IMR-90 (cell line): ENCODE measurements around the gene MRPS21. TPM values are rescaled to one million over a fixed set of nuclear protein-coding genes. Genes with fewer than 3 reads are reported as not detected.

Experiments used
- ATAC-seq: fragments of 200-7000 bp; cut with Tn5 transposase; 2 replicates; pipeline ENCODE4 v1.9.1; 2020; ENCODE audit warnings: low read depth, mild to moderate bottlenecking, moderate library complexity
- BruUV-seq: library from RNA; stranded (reverse); fragments of 400-500 nt; replicated peaks from 2 replicates; lab custom pipeline; 2021; lab: Mats Ljungman, UMichigan
- CTCF ChIA-PET: fragments of 300-600 bp; formaldehyde crosslinking; extraction: SDS; loops from one replicate; lab custom pipeline; 2021; ENCODE audit warnings: antibody characterized with exemption; lab: Yijun Ruan, JAX
- POLR2A ChIA-PET: fragments of 300-600 bp; sonication (Branson Sonifier 250); formaldehyde crosslinking; loops from one replicate; lab custom pipeline; 2022; ENCODE audit warnings: antibody characterized with exemption; ENCODE audit not compliant: unreplicated experiment; lab: Charles Lee
- DNase-seq: peaks from one replicate; pipeline ENCODE4 v3.0.0; 2013
- H2AFZ ChIP-seq: replicated peaks from 2 replicates; pipeline ENCODE3; 2013; ENCODE audit warnings: low read length, mild to moderate bottlenecking; ENCODE audit not compliant: poor library complexity
- H2AK5ac ChIP-seq: 2 replicates; pipeline ENCODE4 v1.6.1; 2013; ENCODE audit warnings: low read depth, low read length, inconsistent platforms
- H2AK9ac ChIP-seq: replicated peaks from 2 replicates; pipeline ENCODE3; 2013; ENCODE audit warnings: mild to moderate bottlenecking, low read depth, low read length, moderate library complexity; ENCODE audit not compliant: poor library complexity
- H2BK120ac ChIP-seq: 2 replicates; pipeline ENCODE4 v1.6.1; 2013; ENCODE audit warnings: low read depth, low read length, inconsistent platforms
- H2BK15ac ChIP-seq: 3 replicates; pipeline ENCODE4 v1.6.1; 2013; ENCODE audit warnings: low read depth, low read length, inconsistent platforms
- H2BK20ac ChIP-seq: 2 replicates; pipeline ENCODE4 v1.6.1; 2013; ENCODE audit warnings: low read depth, mild to moderate bottlenecking, inconsistent platforms, low read length, moderate library complexity
- H2BK5ac ChIP-seq: 2 replicates; pipeline ENCODE4 v1.6.1; 2013; ENCODE audit warnings: mild to moderate bottlenecking, low read depth, low read length, inconsistent platforms; ENCODE audit not compliant: poor library complexity, severe bottlenecking
- H3K14ac ChIP-seq: replicated peaks from 2 replicates; pipeline ENCODE4 v1.6.1; 2013; ENCODE audit warnings: low read depth, low read length, inconsistent platforms
- H3K18ac ChIP-seq: 2 replicates; pipeline ENCODE4 v1.6.1; 2013; ENCODE audit warnings: low read depth, low read length, control low read depth
- H3K23ac ChIP-seq: 2 replicates; pipeline ENCODE4 v1.6.1; 2013; ENCODE audit warnings: low read depth, low read length, inconsistent platforms
- H3K27ac ChIP-seq: 2 replicates; pipeline ENCODE4 v1.5.1; 2013; ENCODE audit warnings: mild to moderate bottlenecking, control low read depth, low read length; ENCODE audit not compliant: insufficient read depth
- H3K27me3 ChIP-seq: 2 replicates; pipeline ENCODE4 v1.6.1; 2013; ENCODE audit warnings: low read length; ENCODE audit not compliant: control insufficient read depth, insufficient read depth
- H3K36me3 ChIP-seq: 2 replicates; pipeline ENCODE4 v1.6.1; 2013; ENCODE audit warnings: low read length, mixed read lengths; ENCODE audit not compliant: control insufficient read depth, insufficient read depth
- H3K4ac ChIP-seq: 2 replicates; pipeline ENCODE4 v1.6.1; 2013; ENCODE audit warnings: low read depth, low read length, inconsistent platforms
- H3K4me1 ChIP-seq: 2 replicates; pipeline ENCODE4 v1.6.1; 2013; ENCODE audit warnings: low read length, mixed read lengths; ENCODE audit not compliant: control insufficient read depth, insufficient read depth
- H3K4me2 ChIP-seq: 2 replicates; pipeline ENCODE4 v1.6.1; 2013; ENCODE audit warnings: low read depth, mild to moderate bottlenecking, control low read depth, low read length, moderate library complexity
- H3K4me3 ChIP-seq: 2 replicates; pipeline ENCODE4 v1.5.1; 2013; ENCODE audit warnings: low read depth, mild to moderate bottlenecking, control low read depth, low read length, moderate library complexity; ENCODE audit not compliant: insufficient read depth
- H3K56ac ChIP-seq: 2 replicates; pipeline ENCODE4 v1.6.1; 2013; ENCODE audit warnings: low read length, inconsistent platforms; ENCODE audit not compliant: insufficient read depth; ENCODE audit errors: extremely low read depth
- H3K79me1 ChIP-seq, 2 experiments: 2 replicates each; pipeline ENCODE4 v1.6.1; 2013; ENCODE audit warnings: low read length in 2 of 2, inconsistent platforms in 1 of 2, low read depth in 1 of 2
- H3K9ac ChIP-seq: 2 replicates; pipeline ENCODE4 v1.6.1; 2013; ENCODE audit warnings: low read depth, low read length, control low read depth
- H3K9me1 ChIP-seq: 2 replicates; pipeline ENCODE4 v1.6.1; 2013; ENCODE audit warnings: low read length, inconsistent platforms; ENCODE audit not compliant: insufficient read depth
- H3K9me3 ChIP-seq: 2 replicates; pipeline ENCODE4 v1.6.1; 2013; ENCODE audit warnings: low read length; ENCODE audit not compliant: control insufficient read depth, insufficient read depth
- H4K20me1 ChIP-seq: 2 replicates; pipeline ENCODE4 v1.6.1; 2013; ENCODE audit warnings: low read length, inconsistent platforms; ENCODE audit not compliant: insufficient read depth
- H4K5ac ChIP-seq: 2 replicates; pipeline ENCODE4 v1.6.1; 2013; ENCODE audit warnings: mild to moderate bottlenecking, low read depth, low read length, control low read depth
- H4K8ac ChIP-seq, 2 experiments: 2 replicates each; pipeline ENCODE4 v1.6.1; 2013; ENCODE audit warnings: low read depth in 2 of 2, low read length in 2 of 2, control low read depth in 1 of 2, inconsistent platforms in 1 of 2
- H4K91ac ChIP-seq: 2 replicates; pipeline ENCODE4 v1.6.1; 2013; ENCODE audit warnings: low read depth, low read length, inconsistent platforms; ENCODE audit not compliant: insufficient read depth
- BHLHE40 ChIP-seq: fragments of 150-350 bp; IDR thresholded peaks from 2 replicates; pipeline ENCODE4 v1.6.1; 2016; ENCODE audit warnings: mild to moderate bottlenecking, low read depth, low read length
- CEBPB ChIP-seq: IDR thresholded peaks from 2 replicates; pipeline ENCODE4 v1.6.1; 2012; ENCODE audit warnings: low read depth, low read length, improper control_type of control experiment
- CHD1 ChIP-seq: IDR thresholded peaks from 2 replicates; pipeline ENCODE4 v1.6.1; 2012; ENCODE audit warnings: low read depth, low read length, improper control_type of control experiment
- CTCF ChIP-seq: conservative IDR thresholded peaks from 2 replicates; pipeline ENCODE4 v1.5.1; 2012; ENCODE audit warnings: mild to moderate bottlenecking, low read depth, low read length, improper control_type of control experiment
- FOS ChIP-seq: fragments of 150-350 bp; IDR thresholded peaks from 2 replicates; pipeline ENCODE4 v1.6.1; 2016; ENCODE audit warnings: low read depth, low read length
- MAFK ChIP-seq: IDR thresholded peaks from 2 replicates; pipeline ENCODE4 v1.6.1; 2012; ENCODE audit warnings: low read depth, low read length, improper control_type of control experiment
- MAZ ChIP-seq: IDR thresholded peaks from 2 replicates; pipeline ENCODE4 v1.6.1; 2012; ENCODE audit warnings: low read depth, mild to moderate bottlenecking, low read length, improper control_type of control experiment, moderate library complexity, borderline replicate concordance
- MXI1 ChIP-seq: IDR thresholded peaks from 2 replicates; pipeline ENCODE4 v1.6.1; 2012; ENCODE audit warnings: low read depth, mild to moderate bottlenecking, low read length, moderate library complexity, borderline replicate concordance
- NFE2L2 ChIP-seq: fragments of 150-350 bp; IDR thresholded peaks from 2 replicates; pipeline ENCODE4 v1.6.1; 2016; ENCODE audit warnings: low read depth, mild to moderate bottlenecking, low read length
- POLR2A ChIP-seq: IDR thresholded peaks from 2 replicates; pipeline ENCODE4 v1.6.1; 2012; ENCODE audit warnings: mild to moderate bottlenecking, low read depth, low read length
- RAD21 ChIP-seq: IDR thresholded peaks from 2 replicates; pipeline ENCODE4 v1.6.1; 2012; ENCODE audit warnings: low read length, improper control_type of control experiment
- RCOR1 ChIP-seq: IDR thresholded peaks from 2 replicates; pipeline ENCODE4 v1.6.1; 2012; ENCODE audit warnings: mild to moderate bottlenecking, low read length, improper control_type of control experiment; ENCODE audit not compliant: insufficient replicate concordance
- RFX5 ChIP-seq: IDR thresholded peaks from 2 replicates; pipeline ENCODE4 v1.8.0; 2012; ENCODE audit warnings: low read depth, mild to moderate bottlenecking, low read length, moderate library complexity
- SMC3 ChIP-seq: fragments of 150-350 bp; IDR thresholded peaks from 2 replicates; pipeline ENCODE4 v1.6.1; 2016; ENCODE audit warnings: low read depth, mild to moderate bottlenecking, antibody characterized with exemption, low read length, moderate library complexity
- USF2 ChIP-seq: fragments of 150-350 bp; IDR thresholded peaks from 2 replicates; pipeline ENCODE4 v1.6.1; 2017; ENCODE audit warnings: mild to moderate bottlenecking, antibody characterized with exemption, low read length, low read depth
- WGBS, 2 experiments: methylation state at CpG; one replicate each; pipeline versions ENCODE4 v1.1.5 to v1.1.7; 2013; ENCODE audit warnings: missing lambda C conversion rate in 2 of 2; ENCODE audit not compliant: insufficient read length in 1 of 2; ENCODE audit errors: extremely low coverage in 2 of 2; 5-methylcytosine and 5-hydroxymethylcytosine counted together
- dilution Hi-C: fragments of 300-500 bp; cut with HindIII; formaldehyde crosslinking; loops from one replicate; pipeline ENCODE4 v1.14.3; 2018; ENCODE audit warnings: low sequenced_read_pairs; ENCODE audit not compliant: unreplicated experiment
- in situ Hi-C: fragments of 300-500 bp; cut with MboI; formaldehyde crosslinking; loops from 3 replicates; pipeline ENCODE4 v1.14.3; 2019; ENCODE audit warnings: low sequenced_read_pairs, inconsistent platforms, mixed read lengths
- intact Hi-C: fragments of 100-400 bp; cut with micrococcal nuclease; formaldehyde crosslinking; loops from 2 replicates; pipeline ENCODE4 v1.10.0; 2022
- polyA plus RNA-seq, 3 experiments: library from polyadenylated mRNA; depleted of rRNA; stranded (reverse); fragments of >200 nt; gene quantifications; 2 replicates each; pipeline ENCODE4 v1.2.3, GENCODE V29; 2012; ENCODE audit warnings: low replicate concordance in 1 of 3
- total RNA-seq: library from RNA; depleted of rRNA; stranded (reverse); fragments of >200 nt; gene quantifications from 2 replicates; pipeline ENCODE4 v1.2.3, GENCODE V29; 2012
- TF ChIP-seq, protein P1 (sequence below): fragments of 150-350 bp; IDR thresholded peaks from 2 replicates; pipeline ENCODE4 v1.6.1; 2016; ENCODE audit warnings: low read depth, mild to moderate bottlenecking, low read length, moderate library complexity, borderline replicate concordance

Gene MRPS21
- total and polyA plus RNA-seq, 2 of the 4 experiments (the other 2 are of a cell fraction) = 52.3 to 74.6 TPM

DNA sequence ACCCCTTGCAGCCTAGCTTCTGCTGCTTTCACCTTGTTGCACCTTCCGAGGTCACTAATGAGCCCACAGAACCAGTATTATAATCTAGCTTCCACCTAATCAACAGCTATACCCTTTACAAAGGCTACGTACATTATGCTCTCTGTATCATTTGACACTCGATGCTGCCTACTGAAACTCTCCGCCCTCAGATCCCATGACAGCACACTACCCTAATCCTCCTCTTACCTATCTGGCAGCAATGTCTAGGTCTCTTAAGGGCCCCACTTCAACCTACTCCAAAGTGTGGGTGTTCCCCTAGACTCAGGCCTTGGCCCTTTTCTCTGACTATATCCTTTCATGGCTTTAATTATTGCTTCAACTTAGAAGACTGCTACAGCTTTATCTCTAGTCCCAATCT, 4.8 kb upstream of the MRPS21 start:
- POLR2A ChIA-PET = no interaction called here
- in situ Hi-C loops (no loop called here), dilution Hi-C loops (no loop called here)

More for the DNA sequence above, 4.8 kb upstream of the MRPS21 start:
- Histone ChIP-seq H2BK120ac (no peak overlapping the region), H3K4ac (no peak overlapping the region), H3K9me3 (no peaks in the 10 kb centered on the region), H3K36me3 (peaks cover 6% of the 10 kb centered on the region), H3K27ac (no peak overlapping the region), H3K27me3 (no peaks in the 10 kb centered on the region), H4K20me1 (no peaks in the 10 kb centered on the region), H3K56ac (no peak overlapping the region), H3K9me1 (peaks cover 4% of the 10 kb centered on the region), H3K14ac (no peak overlapping the region), H2AFZ (no peak overlapping the region), H2AK9ac (no peak overlapping the region), H4K5ac (no peak overlapping the region), H4K8ac (no peak overlapping the region), H3K18ac (no peak overlapping the region), H2AK5ac (no peak overlapping the region), H3K4me1 (peaks cover 2% of the 10 kb centered on the region; the same call in 1 of the 2 replicates), H4K91ac (no peak overlapping the region), H2BK15ac (no peak overlapping the region), H2BK5ac (no peak overlapping the region), H3K9ac (no peak overlapping the region), H3K23ac (no peak overlapping the region), H3K4me2 (no peak overlapping the region), H2BK20ac (no peak overlapping the region), H3K79me1 (peaks cover 5 to 18% of the 10 kb centered on the region in 2 experiments; a peak in 3 of 4 replicates), H3K4me3 (no peak overlapping the region)
- no peak for DNase-seq
- CTCF ChIA-PET = no interaction called here
- no peak for TF ChIP-seq MAZ
- TF ChIP-seq CTCF = no peak
- no peak for TF ChIP-seq SMC3
- no peak for TF ChIP-seq USF2
- no peak for TF ChIP-seq RCOR1
- no peak for TF ChIP-seq RFX5
- TF ChIP-seq MAFK = no peak
- no peak for TF ChIP-seq RAD21
- TF ChIP-seq, protein P1, sequence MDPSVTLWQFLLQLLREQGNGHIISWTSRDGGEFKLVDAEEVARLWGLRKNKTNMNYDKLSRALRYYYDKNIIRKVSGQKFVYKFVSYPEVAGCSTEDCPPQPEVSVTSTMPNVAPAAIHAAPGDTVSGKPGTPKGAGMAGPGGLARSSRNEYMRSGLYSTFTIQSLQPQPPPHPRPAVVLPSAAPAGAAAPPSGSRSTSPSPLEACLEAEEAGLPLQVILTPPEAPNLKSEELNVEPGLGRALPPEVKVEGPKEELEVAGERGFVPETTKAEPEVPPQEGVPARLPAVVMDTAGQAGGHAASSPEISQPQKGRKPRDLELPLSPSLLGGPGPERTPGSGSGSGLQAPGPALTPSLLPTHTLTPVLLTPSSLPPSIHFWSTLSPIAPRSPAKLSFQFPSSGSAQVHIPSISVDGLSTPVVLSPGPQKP = no peak
- no peak for TF ChIP-seq NFE2L2
- no peak for TF ChIP-seq FOS
- no peak for TF ChIP-seq CHD1
- TF ChIP-seq BHLHE40 = no peak
- no peak for TF ChIP-seq CEBPB
- no peak for TF ChIP-seq POLR2A
- no peak for TF ChIP-seq MXI1
- intact Hi-C loops = no loop called here
- no peak for ATAC-seq
- WGBS, 2 experiments = 100% methylated on average over 4 of the region's 4 CpGs; no CpG with 5 or more reads in 1 of the 2 experiments
- no TSS peak for BruUV-seq
